IPS-20b (cell line): ENCODE data around the gene DHDDS.
"Not testable (repeated sequence)": the region's sequence is repeated elsewhere in the genome, so short reads cannot be mapped to it uniquely, and the experiment has no call there.

ENCODE experiments used
- H3K27ac ChIP-seq: one replicate; pipeline ENCODE4 v1.5.1; 2013; ENCODE audit warnings: low read length
- H3K27me3 ChIP-seq: 2 replicates; pipeline ENCODE4 v1.6.1; 2013; ENCODE audit warnings: mild to moderate bottlenecking, low read length, inconsistent platforms; ENCODE audit not compliant: insufficient read depth
- H3K36me3 ChIP-seq: 2 replicates; pipeline ENCODE4 v1.6.1; 2013; ENCODE audit warnings: low read depth, mild to moderate bottlenecking, inconsistent platforms, low read length, moderate library complexity; ENCODE audit not compliant: insufficient read depth
- H3K4me1 ChIP-seq: 2 replicates; pipeline ENCODE4 v1.6.1; 2013; ENCODE audit warnings: mild to moderate bottlenecking, control low read depth, inconsistent platforms, low read length, moderate library complexity; ENCODE audit not compliant: insufficient read depth
- H3K4me3 ChIP-seq: 2 replicates; pipeline ENCODE4 v1.5.1; 2013; ENCODE audit warnings: mild to moderate bottlenecking, low read length, inconsistent platforms
- H3K9ac ChIP-seq: 2 replicates; pipeline ENCODE4 v1.6.1; 2013; ENCODE audit warnings: low read depth, mild to moderate bottlenecking, inconsistent platforms, low read length, moderate library complexity
- H3K9me3 ChIP-seq: 2 replicates; pipeline ENCODE4 v1.6.1; 2013; ENCODE audit warnings: mild to moderate bottlenecking, low read depth, low read length, inconsistent platforms; ENCODE audit not compliant: insufficient read depth

DHDDS gene

GRCh38 chr1:26431979-26432695 lies at the start of gene DHDDS:
TSS of gene DHDDS (plus strand) at chr1:26432321. CDS start at chr1:26432946, 625 bp downstream.
- Histone ChIP-seq H3K27me3 (no peaks in the 10 kb centered on the region), H3K9me3 (no peaks in the 10 kb centered on the region), H3K9ac (peak within 1 kb of the TSS; percentile 92), H3K36me3 (peaks cover 40% of the 10 kb centered on the region), H3K27ac (peak within 1 kb of the TSS; percentile 11), H3K4me3 (peak within 1 kb of the TSS; percentile 94), H3K4me1 (peaks cover 13% of the 10 kb centered on the region; the same call in 1 of the 2 replicates)

GRCh38 chr1:26384076-26384475 lies 48.0 kb upstream of the DHDDS start:
- Histone ChIP-seq H3K9ac (no peak overlapping the region), H3K27me3 (no peaks in the 10 kb centered on the region), H3K4me1 (peaks cover 4% of the 10 kb centered on the region; the same call in 1 of the 2 replicates), H3K4me3 (no peak overlapping the region), H3K36me3 (no peaks in the 10 kb centered on the region), H3K9me3 (no peaks in the 10 kb centered on the region), H3K27ac (no peak overlapping the region)

- not testable (repeated sequence) for H3K36me3 ChIP-seq, H3K4me3 ChIP-seq, H3K9ac ChIP-seq, H3K9me3 ChIP-seq, H3K27ac ChIP-seq, H3K27me3 ChIP-seq, H3K4me1 ChIP-seq
Observed at GRCh38 chr1:26385063-26385462, 47.1 kb upstream of the DHDDS start.

- Histone ChIP-seq H3K27ac (no peak overlapping the region), H3K9me3 (no peaks in the 10 kb centered on the region), H3K4me1 (peaks cover 7% of the 10 kb centered on the region; the same call in 1 of the 2 replicates)
Observed at GRCh38 chr1:26387447-26387846, 44.7 kb upstream of the DHDDS start.

GRCh38 chr1:26388791-26389445 lies 43.2 kb upstream of the DHDDS start:
- no peak overlapping the region for H3K27ac ChIP-seq
- H3K4me3 ChIP-seq = no peak overlapping the region
- H3K36me3 ChIP-seq = no peaks in the 10 kb centered on the region
- H3K9ac ChIP-seq = no peak overlapping the region
- peaks cover 7% of the 10 kb centered on the region; the same call in 1 of the 2 replicates for H3K4me1 ChIP-seq
- no peaks in the 10 kb centered on the region for H3K9me3 ChIP-seq
- no peaks in the 10 kb centered on the region for H3K27me3 ChIP-seq

More at GRCh38 chr1:26387447-26387846, 44.7 kb upstream of the DHDDS start:
- H3K9ac ChIP-seq = no peak overlapping the region
- no peak overlapping the region for H3K4me3 ChIP-seq
- H3K27me3 ChIP-seq = no peaks in the 10 kb centered on the region
- no peaks in the 10 kb centered on the region for H3K36me3 ChIP-seq

- H3K9ac ChIP-seq = no peak overlapping the region
- H3K9me3 ChIP-seq = no peaks in the 10 kb centered on the region
- no peak overlapping the region for H3K4me3 ChIP-seq
- peaks cover 7% of the 10 kb centered on the region; the same call in 1 of the 2 replicates for H3K4me1 ChIP-seq
- H3K36me3 ChIP-seq = no peaks in the 10 kb centered on the region
- H3K27me3 ChIP-seq = no peaks in the 10 kb centered on the region
- no peak overlapping the region for H3K27ac ChIP-seq
Observed at GRCh38 chr1:26389604-26390247, 42.4 kb upstream of the DHDDS start.

- Histone ChIP-seq H3K27ac (no peak overlapping the region), H3K9me3 (no peaks in the 10 kb centered on the region), H3K36me3 (no peaks in the 10 kb centered on the region), H3K27me3 (no peaks in the 10 kb centered on the region), H3K4me1 (peaks cover 3% of the 10 kb centered on the region; the same call in 1 of the 2 replicates), H3K4me3 (no peak overlapping the region), H3K9ac (no peak overlapping the region)
Observed at GRCh38 chr1:26391450-26391849, 40.7 kb upstream of the DHDDS start.

- Histone ChIP-seq H3K9me3 (no peaks in the 10 kb centered on the region), H3K27me3 (no peaks in the 10 kb centered on the region), H3K4me3 (no peak overlapping the region), H3K4me1 (peaks cover 3% of the 10 kb centered on the region; the same call in 1 of the 2 replicates), H3K27ac (no peak overlapping the region), H3K36me3 (no peaks in the 10 kb centered on the region), H3K9ac (no peak overlapping the region)
Observed at GRCh38 chr1:26395754-26396153, 36.4 kb upstream of the DHDDS start.

- Histone ChIP-seq H3K36me3 (no peaks in the 10 kb centered on the region), H3K4me3 (no peak overlapping the region), H3K27ac (no peak overlapping the region), H3K27me3 (no peaks in the 10 kb centered on the region), H3K9ac (no peak overlapping the region), H3K9me3 (no peaks in the 10 kb centered on the region), H3K4me1 (no peaks in the 10 kb centered on the region)
Observed at GRCh38 chr1:26399034-26399433, 33.1 kb upstream of the DHDDS start.

GRCh38 chr1:26401891-26402290 lies 30.2 kb upstream of the DHDDS start:
- H3K36me3 ChIP-seq = no peaks in the 10 kb centered on the region

GRCh38 chr1:26403656-26404055 lies 28.5 kb upstream of the DHDDS start:
- peaks cover under 1% of the 10 kb centered on the region; the same call in 1 of the 2 replicates for H3K4me1 ChIP-seq
- no peak overlapping the region for H3K27ac ChIP-seq
- no peak overlapping the region for H3K4me3 ChIP-seq
- H3K9ac ChIP-seq = no peak overlapping the region
- no peaks in the 10 kb centered on the region for H3K9me3 ChIP-seq
- H3K27me3 ChIP-seq = no peaks in the 10 kb centered on the region
- H3K36me3 ChIP-seq = no peaks in the 10 kb centered on the region

More at GRCh38 chr1:26401891-26402290, 30.2 kb upstream of the DHDDS start:
- H3K27me3 ChIP-seq = no peaks in the 10 kb centered on the region
- no peaks in the 10 kb centered on the region for H3K4me1 ChIP-seq
- no peaks in the 10 kb centered on the region for H3K9me3 ChIP-seq
- no peak overlapping the region for H3K9ac ChIP-seq
- H3K27ac ChIP-seq = no peak overlapping the region
- no peak overlapping the region for H3K4me3 ChIP-seq
